Measurements from ENCODE around the gene TREML4.

TREML4 gene

GRCh38 chr6:41214559-41215238, 13.4 kb upstream of the TREML4 start:
- no peak for TF ChIP-seq REST (IDR thresholded peaks at IDR 0.05; ENCODE audit: insufficient read depth in 1 of 2, low read depth in 2 of 2, low read length in 2 of 2)
- TF ChIP-seq POLR2AphosphoS5 (IDR thresholded peaks at IDR 0.05; ENCODE audit: low read depth, low read length): no peak
- no peak for TF ChIP-seq SIN3A (IDR thresholded peaks at IDR 0.05; ENCODE audit: borderline replicate concordance, insufficient read depth, low read length)
- TF ChIP-seq FOXP2 (optimal IDR thresholded peaks at IDR 0.05; ENCODE audit: borderline replicate concordance, extremely low read depth, extremely low read length, insufficient read depth): no peak
- no peak for TF ChIP-seq TAF1 (IDR thresholded peaks at IDR 0.05; ENCODE audit: borderline replicate concordance, insufficient read depth, low read length)

- TF ChIP-seq POLR2AphosphoS5 (IDR thresholded peaks at IDR 0.05; ENCODE audit: low read depth, low read length) (no peak), REST (IDR thresholded peaks at IDR 0.05; ENCODE audit: insufficient read depth in 1 of 2, low read depth in 2 of 2, low read length in 2 of 2) (no peak), SIN3A (IDR thresholded peaks at IDR 0.05; ENCODE audit: borderline replicate concordance, insufficient read depth, low read length) (no peak), FOXP2 (optimal IDR thresholded peaks at IDR 0.05; ENCODE audit: borderline replicate concordance, extremely low read depth, extremely low read length, insufficient read depth) (no peak), TAF1 (IDR thresholded peaks at IDR 0.05; ENCODE audit: borderline replicate concordance, insufficient read depth, low read length) (no peak)
These were observed 12.4 kb upstream of the TREML4 start for GRCh38 chr6:41215777-41216176.

GRCh38 chr6:41216616-41217015, 11.5 kb upstream of the TREML4 start:
- no peak for TF ChIP-seq TAF1 (IDR thresholded peaks at IDR 0.05; ENCODE audit: borderline replicate concordance, insufficient read depth, low read length)
- TF ChIP-seq SIN3A (IDR thresholded peaks at IDR 0.05; ENCODE audit: borderline replicate concordance, insufficient read depth, low read length): no peak
- no peak for TF ChIP-seq REST (IDR thresholded peaks at IDR 0.05; ENCODE audit: insufficient read depth in 1 of 2, low read depth in 2 of 2, low read length in 2 of 2)
- no peak for TF ChIP-seq FOXP2 (optimal IDR thresholded peaks at IDR 0.05; ENCODE audit: borderline replicate concordance, extremely low read depth, extremely low read length, insufficient read depth)
- no peak for TF ChIP-seq POLR2AphosphoS5 (IDR thresholded peaks at IDR 0.05; ENCODE audit: low read depth, low read length)

- TF ChIP-seq TAF1 (IDR thresholded peaks at IDR 0.05; ENCODE audit: borderline replicate concordance, insufficient read depth, low read length) (no peak), FOXP2 (optimal IDR thresholded peaks at IDR 0.05; ENCODE audit: borderline replicate concordance, extremely low read depth, extremely low read length, insufficient read depth) (no peak), REST (IDR thresholded peaks at IDR 0.05; ENCODE audit: insufficient read depth in 1 of 2, low read depth in 2 of 2, low read length in 2 of 2) (no peak), SIN3A (IDR thresholded peaks at IDR 0.05; ENCODE audit: borderline replicate concordance, insufficient read depth, low read length) (no peak), POLR2AphosphoS5 (IDR thresholded peaks at IDR 0.05; ENCODE audit: low read depth, low read length) (no peak)
These were observed 6.1 kb upstream of the TREML4 start for GRCh38 chr6:41222045-41222444.
